ENCODE data around the gene DNM1. TPM values are rescaled to one million over a fixed set of nuclear protein-coding genes. Genes with fewer than 3 reads are reported as not detected.

Gene DNM1
- total RNA-seq, 4 donors from 2014 or later = 14.5 to 85.8 (median 54.4) TPM

DNA sequence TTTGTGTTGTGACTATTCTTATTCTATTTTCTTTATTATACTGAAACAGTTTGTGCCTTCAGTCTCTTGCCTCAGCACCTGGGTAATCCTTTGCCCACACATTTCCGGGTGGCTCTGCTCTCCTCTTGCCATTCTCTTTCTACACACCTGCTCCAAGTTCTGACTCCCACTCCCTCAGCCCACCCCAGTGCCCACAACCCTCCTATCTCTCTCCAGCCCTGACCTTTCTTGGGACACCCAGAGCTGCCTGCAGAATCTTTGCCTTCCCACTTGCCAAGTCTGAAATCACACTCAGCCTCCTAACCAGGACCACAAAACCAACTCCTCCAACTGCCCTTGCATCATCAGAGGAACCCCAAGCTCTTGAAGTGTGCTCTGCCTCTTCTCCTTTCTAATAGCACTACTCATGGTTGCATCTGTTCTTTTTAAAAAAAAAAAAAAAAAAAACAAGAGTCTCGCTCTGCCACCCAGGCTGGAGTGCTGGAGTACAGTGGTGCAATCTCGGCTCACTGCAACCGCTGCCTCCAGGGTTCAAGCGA, 77.0 kb downstream of the DNM1 start:
- DNase-seq = no peak
- Histone ChIP-seq H3K36me3 (no peaks in the 10 kb centered on the region), H3K4me3 (no peak overlapping the region), H3K4me1 (peaks cover 0 to 13% (median 3%) of the 10 kb centered on the region in 4 donors), H3K9me3 (no peaks in the 10 kb centered on the region), H3K27me3 (no peaks in the 10 kb centered on the region), H3K27ac (no peak overlapping the region)
- TF ChIP-seq CTCF (IDR thresholded peaks at IDR 0.05) = no peak
- TF ChIP-seq POLR2A (IDR thresholded peaks at IDR 0.05) = no peak

GRCh38 chr9:128282500-128282899, 79.3 kb downstream of the DNM1 start:
- no peaks in the 10 kb centered on the region for H3K9me3 ChIP-seq
- TF ChIP-seq POLR2A (IDR thresholded peaks at IDR 0.05) = no peak
- TF ChIP-seq CTCF (IDR thresholded peaks at IDR 0.05) = no peak

GRCh38 chr9:128285033-128285784, 82.0 kb downstream of the DNM1 start:
- no peak overlapping the region for H3K4me3 ChIP-seq
- H3K36me3 ChIP-seq = peaks cover 0 to 26% (median 0%) of the 10 kb centered on the region in 3 donors
- H3K27me3 ChIP-seq = no peaks in the 10 kb centered on the region
- no peak overlapping the region for H3K27ac ChIP-seq
- TF ChIP-seq CTCF (IDR thresholded peaks at IDR 0.05) (no peak), POLR2A (IDR thresholded peaks at IDR 0.05) (no peak)
- H3K9me3 ChIP-seq = no peaks in the 10 kb centered on the region
- H3K4me1 ChIP-seq = no peaks in the 10 kb centered on the region
- no peak for DNase-seq

More at GRCh38 chr9:128282500-128282899, 79.3 kb downstream of the DNM1 start:
- peaks cover 0 to 9% (median 0%) of the 10 kb centered on the region in 3 donors for H3K36me3 ChIP-seq
- H3K4me3 ChIP-seq = no peak overlapping the region
- H3K27me3 ChIP-seq = no peaks in the 10 kb centered on the region
- H3K4me1 ChIP-seq = peaks cover 0 to 2% (median 0%) of the 10 kb centered on the region in 4 donors
- no peak for DNase-seq
- H3K27ac ChIP-seq = no peak overlapping the region

DNA sequence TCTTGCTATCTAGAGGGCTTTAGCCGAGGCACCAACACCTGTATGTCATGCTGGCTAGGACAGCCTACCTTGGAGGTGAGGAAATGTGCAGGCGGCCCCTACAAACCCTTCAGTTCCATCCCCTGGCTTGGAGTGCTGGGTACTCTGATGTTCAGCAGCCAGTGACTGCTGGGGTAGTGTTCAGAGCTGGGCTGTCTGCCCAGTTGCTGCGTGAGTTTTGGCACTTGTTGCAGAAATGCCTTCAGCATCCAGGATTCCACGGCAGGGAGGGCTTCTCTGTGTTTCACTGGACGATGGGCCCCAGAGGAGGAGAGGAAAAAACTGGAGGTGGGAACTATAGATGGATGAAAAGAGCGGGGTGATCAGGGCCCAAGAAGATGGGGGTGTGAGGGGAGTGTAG, 83.3 kb downstream of the DNM1 start:
- H3K4me3 ChIP-seq = no peak overlapping the region
- H3K4me1 ChIP-seq = no peaks in the 10 kb centered on the region
- DNase-seq = no peak
- TF ChIP-seq POLR2A (IDR thresholded peaks at IDR 0.05) = no peak
- TF ChIP-seq CTCF (IDR thresholded peaks at IDR 0.05) = no peak
- H3K27ac ChIP-seq = no peak overlapping the region
- peaks cover 0 to 26% (median 0%) of the 10 kb centered on the region in 3 donors for H3K36me3 ChIP-seq
- H3K27me3 ChIP-seq = no peaks in the 10 kb centered on the region
- no peaks in the 10 kb centered on the region for H3K9me3 ChIP-seq

DNA sequence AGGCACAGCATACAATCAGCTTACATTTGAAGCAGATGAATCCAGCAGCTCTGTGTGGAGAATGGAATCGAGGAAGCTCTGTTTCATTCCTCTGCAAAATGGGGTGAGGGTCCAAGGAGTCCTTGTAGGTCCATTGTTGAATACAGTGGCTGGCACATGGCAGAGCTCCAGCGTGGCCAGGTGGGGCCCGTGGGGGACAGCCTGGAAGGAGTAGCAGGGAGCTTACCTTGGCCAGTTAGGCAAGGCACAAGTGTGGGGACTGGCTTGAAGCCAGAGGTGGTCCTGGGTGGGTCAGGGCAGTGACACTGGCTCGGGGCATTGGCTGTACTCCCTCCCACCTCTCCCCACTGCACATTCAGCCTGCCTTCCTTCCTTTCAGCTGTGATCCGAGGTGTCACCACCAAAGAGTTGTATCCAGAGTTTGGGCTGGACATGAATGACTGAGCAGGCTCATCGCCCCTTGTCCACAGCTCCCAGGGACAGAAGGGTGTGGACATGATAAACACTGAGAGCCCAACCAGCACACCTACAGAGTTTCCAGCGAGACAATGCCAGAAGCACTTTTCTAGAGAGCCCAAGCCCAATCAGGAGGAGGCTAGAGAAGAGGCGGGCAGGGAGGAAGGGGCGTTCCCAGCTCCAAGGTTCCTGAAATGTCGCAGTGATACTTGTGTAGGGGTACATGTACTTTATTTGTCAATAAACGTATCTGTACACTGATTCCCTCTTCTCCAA, 85.3 kb downstream of the DNM1 start:
- Histone ChIP-seq H3K27ac (no peak overlapping the region), H3K27me3 (no peaks in the 10 kb centered on the region), H3K9me3 (no peaks in the 10 kb centered on the region), H3K4me3 (no peak overlapping the region), H3K4me1 (no peaks in the 10 kb centered on the region), H3K36me3 (peaks cover 0 to 26% (median 0%) of the 10 kb centered on the region in 3 donors)
- no peak for TF ChIP-seq POLR2A (IDR thresholded peaks at IDR 0.05)
- TF ChIP-seq CTCF (IDR thresholded peaks at IDR 0.05) = no peak
- no peak for DNase-seq
